Femur (tissue), 1 donor: ENCODE data around the gene XPNPEP1.

Experiments
- DNase-seq: peaks from one replicate; pipeline ENCODE4 v3.0.0-alpha.2; 2017

The XPNPEP1 gene

GRCh38 chr10:109947111-109947920, 24.0 kb upstream of the XPNPEP1 start:
- no peak for DNase-seq

- DNase-seq: no peak
Measured at GRCh38 chr10:109946680-109947079, 23.4 kb upstream of the XPNPEP1 start.

GRCh38 chr10:109945473-109946177, 22.3 kb upstream of the XPNPEP1 start:
- no peak for DNase-seq

GRCh38 chr10:109944613-109945012, 21.3 kb upstream of the XPNPEP1 start:
- DNase-seq: no peak

GRCh38 chr10:109941236-109941862, 18.0 kb upstream of the XPNPEP1 start:
- DNase-seq: no peak

- no peak for DNase-seq
Measured at GRCh38 chr10:109940553-109940952, 17.2 kb upstream of the XPNPEP1 start.

- no peak for DNase-seq
Measured at GRCh38 chr10:109940117-109940516, 16.8 kb upstream of the XPNPEP1 start.

- no peak for DNase-seq
Measured at GRCh38 chr10:109939315-109939961, 16.1 kb upstream of the XPNPEP1 start.

- no peak for DNase-seq
Measured at GRCh38 chr10:109937460-109938065, 14.3 kb upstream of the XPNPEP1 start.

- DNase-seq: peak; percentile 70
Measured at GRCh38 chr10:109934958-109935793, 11.9 kb upstream of the XPNPEP1 start.

GRCh38 chr10:109933984-109934565, 10.8 kb upstream of the XPNPEP1 start:
- DNase-seq: no peak

GRCh38 chr10:109932968-109933367, 9.7 kb upstream of the XPNPEP1 start:
- no peak for DNase-seq

- no peak for DNase-seq
Measured at GRCh38 chr10:109932391-109932790, 9.1 kb upstream of the XPNPEP1 start.

- no peak for DNase-seq
Measured at GRCh38 chr10:109931163-109931562, 7.9 kb upstream of the XPNPEP1 start.

GRCh38 chr10:109929501-109930219, 6.3 kb upstream of the XPNPEP1 start:
- no peak for DNase-seq

- DNase-seq: no peak
Measured at GRCh38 chr10:109928475-109928891, 5.2 kb upstream of the XPNPEP1 start.

- DNase-seq: no peak
Measured at GRCh38 chr10:109926825-109927224, 3.5 kb upstream of the XPNPEP1 start.

GRCh38 chr10:109926061-109926745, 2.9 kb upstream of the XPNPEP1 start:
- no peak for DNase-seq

GRCh38 chr10:109924967-109925620, 1.8 kb upstream of the XPNPEP1 start:
- no peak for DNase-seq

- DNase-seq: peak; percentile 16
Measured at GRCh38 chr10:109924087-109924486, 776 bp upstream of the XPNPEP1 start.
